ENCODE data around the gene POM121.
"Not testable (repeated sequence)": the region's sequence is repeated elsewhere in the genome, so short reads cannot be mapped to it uniquely, and the experiment has no call there.

Gene POM121

DNA sequence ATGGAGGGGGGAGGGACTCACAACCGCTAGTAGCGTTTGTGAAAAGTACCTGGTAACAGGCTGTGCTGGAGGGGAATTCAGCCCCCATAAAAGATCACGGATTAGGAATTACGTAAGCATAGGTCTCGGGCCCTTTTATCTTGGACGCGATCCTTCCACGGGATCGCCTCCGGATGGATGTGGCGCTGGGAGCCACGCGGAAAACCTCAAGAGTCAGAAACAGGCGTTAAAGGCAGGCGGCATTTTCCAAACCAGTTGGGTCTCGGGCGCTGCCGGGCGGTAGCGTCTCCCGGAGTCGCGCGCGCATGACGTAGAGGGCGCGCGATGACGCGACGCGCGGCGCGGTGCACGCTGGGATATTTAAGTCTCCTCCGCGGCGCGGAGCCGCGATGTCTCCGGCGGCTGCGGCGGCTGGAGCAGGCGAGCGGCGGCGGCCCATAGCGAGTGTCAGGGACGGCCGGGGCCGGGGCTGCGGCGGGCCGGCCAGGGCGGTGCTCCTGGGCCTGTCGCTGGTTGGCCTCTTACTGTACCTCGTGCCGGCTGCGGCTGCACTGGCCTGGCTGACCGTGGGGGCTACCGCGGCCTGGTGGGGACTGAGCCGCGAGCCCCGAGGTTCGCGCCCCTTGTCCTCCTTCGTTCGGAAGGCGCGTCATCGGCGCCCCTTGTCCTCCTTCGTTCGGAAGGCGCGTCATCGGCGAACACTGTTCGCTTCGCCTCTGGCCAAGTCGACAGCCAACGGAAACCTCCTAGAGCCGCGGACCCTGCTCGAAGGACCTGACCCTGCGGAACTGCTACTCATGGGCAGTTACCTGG lies at the start of gene POM121:
POM121 (plus strand) TSS at position 363 of the 813 bp plus-strand sequence; CDS start at position 390, 27 bp downstream.
- ChIA-PET CTCF (no interaction called here), POLR2A (no interaction called here)
- TF ChIP-seq L3MBTL2 (conservative IDR thresholded peaks at IDR 0.05), result peak; percentile 52; the same call in 1 of the 2 replicates
- 0 out of 2 replicates have a peak, but pooled peaks have one; percentile 39 for TF ChIP-seq NFRKB (IDR thresholded peaks at IDR 0.05)
- TF ChIP-seq FOXM1 (IDR thresholded peaks at IDR 0.05; ENCODE audit: borderline replicate concordance), result no peak
- DNase-seq (ENCODE audit: extremely low spot score), result peak; percentile 91

- POLR2A ChIA-PET, CTCF ChIA-PET: not testable (repeated sequence)
- DNase-seq (ENCODE audit: extremely low spot score), result peak; percentile 69
Observed at GRCh38 chr7:72879079-72879736, 45.7 kb upstream of the POM121 start.

- POLR2A ChIA-PET; CTCF ChIA-PET; DNase-seq (ENCODE audit: extremely low spot score): not testable (repeated sequence)
- TF ChIP-seq L3MBTL2 (conservative IDR thresholded peaks at IDR 0.05), result 0 out of 2 replicates have a peak, but pooled peaks have one; percentile 8
Observed at GRCh38 chr7:72879737-72880215, 45.1 kb upstream of the POM121 start.

DNA sequence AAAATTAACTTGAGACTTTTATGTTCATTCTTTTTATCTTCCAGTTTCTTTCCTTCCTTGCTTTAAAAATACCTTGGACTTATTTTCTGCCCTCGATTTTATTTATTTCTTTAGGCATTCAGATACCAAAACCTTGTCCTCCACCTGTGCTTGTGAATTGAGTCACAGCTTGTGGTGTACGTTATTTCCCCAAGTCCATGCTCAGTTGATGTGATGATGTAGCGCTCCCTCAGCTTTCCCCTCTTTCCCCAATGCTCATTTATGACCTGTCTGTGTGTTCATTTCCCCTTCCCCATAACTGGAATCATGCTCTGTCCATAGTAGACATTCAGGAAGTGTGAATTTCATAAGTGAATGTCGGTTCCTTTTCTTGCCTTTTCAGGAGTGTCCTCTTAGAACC lies 33.1 kb upstream of the POM121 start:
- DNase-seq (ENCODE audit: extremely low spot score); CTCF ChIA-PET; POLR2A ChIA-PET: not testable (repeated sequence)

- POLR2A ChIA-PET; CTCF ChIA-PET; DNase-seq (ENCODE audit: extremely low spot score): not testable (repeated sequence)
Observed at GRCh38 chr7:72904740-72905139, 20.2 kb upstream of the POM121 start.

- DNase-seq (ENCODE audit: extremely low spot score); POLR2A ChIA-PET; CTCF ChIA-PET: not testable (repeated sequence)
Observed at GRCh38 chr7:72908422-72908821, 16.5 kb upstream of the POM121 start.

DNA sequence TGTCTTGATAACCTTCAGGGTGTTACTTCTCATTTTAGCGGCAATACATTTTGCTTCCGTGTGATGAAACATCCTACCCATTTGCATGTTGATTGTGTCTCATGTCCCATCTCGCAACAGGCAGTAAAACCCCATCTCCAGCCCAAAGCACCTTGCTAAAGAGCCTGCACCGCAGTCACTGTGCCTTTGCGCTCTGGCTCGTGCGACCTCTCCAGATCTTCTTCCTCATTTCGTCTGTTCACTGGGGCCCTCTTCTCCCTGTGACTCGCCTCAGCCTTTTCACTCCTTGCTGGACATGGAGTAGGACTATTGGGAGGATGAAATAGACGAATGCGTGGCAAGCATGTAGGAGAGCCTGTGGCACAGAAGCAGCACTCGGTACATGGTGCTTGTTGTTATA lies 13.5 kb upstream of the POM121 start:
- DNase-seq (ENCODE audit: extremely low spot score); POLR2A ChIA-PET; CTCF ChIA-PET: not testable (repeated sequence)

DNA sequence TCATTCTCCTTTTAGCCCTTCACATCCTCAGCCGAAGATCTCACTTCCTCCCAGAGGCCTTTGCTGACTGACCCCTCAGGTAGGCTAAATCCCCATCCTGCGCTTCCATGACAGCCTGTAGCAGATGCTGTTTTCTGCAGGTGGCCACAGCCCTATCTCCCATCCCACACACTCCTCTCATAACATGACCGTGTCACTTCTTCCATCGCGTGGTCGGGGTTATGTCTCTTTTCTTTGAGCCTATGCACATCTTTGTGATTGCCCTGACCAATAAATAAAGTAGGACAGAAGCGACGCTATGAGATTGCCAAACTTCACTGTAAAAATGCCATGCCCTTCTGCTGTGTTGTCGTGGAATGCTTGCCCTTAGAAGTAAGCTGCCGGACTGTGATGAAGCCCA lies 11.1 kb upstream of the POM121 start:
- DNase-seq (ENCODE audit: extremely low spot score); CTCF ChIA-PET; POLR2A ChIA-PET: not testable (repeated sequence)

GRCh38 chr7:72914756-72915525 lies 10.0 kb upstream of the POM121 start:
- POLR2A ChIA-PET, result interaction anchor here (0.8 kb wide), 1 partner anchor 87 kb away, joined by 5 read pairs; the partner anchor contains the start of gene TYW1B
- CTCF ChIA-PET, result interaction anchor here (0.7 kb wide), 1 partner anchor 88 kb away, joined by 3 read pairs; no protein-coding TSS in a partner anchor
- peak; percentile 23 for DNase-seq (ENCODE audit: extremely low spot score)

DNA sequence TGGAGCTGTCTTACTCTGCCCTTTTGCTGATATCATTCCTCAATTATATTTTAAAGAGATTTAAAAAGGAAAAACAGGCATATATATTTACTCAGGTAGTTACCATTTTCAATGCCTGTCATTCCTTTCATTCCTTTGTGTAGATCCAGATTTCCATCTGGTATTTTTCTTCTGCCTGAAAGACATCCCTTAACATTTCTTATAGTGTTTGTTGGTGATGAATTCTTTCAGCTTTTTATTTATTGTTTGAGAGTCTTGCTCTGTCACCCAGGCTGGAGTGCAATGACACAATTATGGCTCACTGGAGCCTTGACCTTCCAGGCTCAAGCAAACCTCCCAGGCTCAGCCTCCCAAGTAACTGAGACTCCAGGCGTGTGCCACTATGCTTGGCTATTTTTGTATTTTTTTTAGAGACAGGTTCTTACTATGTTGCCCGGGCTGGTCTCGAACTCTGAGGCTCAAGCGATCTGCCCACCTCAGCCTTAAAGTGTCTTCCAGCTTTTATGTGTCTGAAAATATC lies 5.6 kb upstream of the POM121 start:
- TF ChIP-seq SP1 (IDR thresholded peaks at IDR 0.05) (no peak), ZNF384 (IDR thresholded peaks at IDR 0.05) (no peak), NFRKB (IDR thresholded peaks at IDR 0.05) (no peak)
- TF ChIP-seq, protein P1, sequence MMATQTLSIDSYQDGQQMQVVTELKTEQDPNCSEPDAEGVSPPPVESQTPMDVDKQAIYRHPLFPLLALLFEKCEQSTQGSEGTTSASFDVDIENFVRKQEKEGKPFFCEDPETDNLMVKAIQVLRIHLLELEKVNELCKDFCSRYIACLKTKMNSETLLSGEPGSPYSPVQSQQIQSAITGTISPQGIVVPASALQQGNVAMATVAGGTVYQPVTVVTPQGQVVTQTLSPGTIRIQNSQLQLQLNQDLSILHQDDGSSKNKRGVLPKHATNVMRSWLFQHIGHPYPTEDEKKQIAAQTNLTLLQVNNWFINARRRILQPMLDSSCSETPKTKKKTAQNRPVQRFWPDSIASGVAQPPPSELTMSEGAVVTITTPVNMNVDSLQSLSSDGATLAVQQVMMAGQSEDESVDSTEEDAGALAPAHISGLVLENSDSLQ (IDR thresholded peaks at IDR 0.05), result no peak
- CTCF ChIA-PET, result interaction anchor here (0.6 kb wide), 1 partner anchor 92 kb away, joined by 4 read pairs; no protein-coding TSS in a partner anchor
- POLR2A ChIA-PET, result no interaction called here
- no peak for DNase-seq (ENCODE audit: extremely low spot score)

DNA sequence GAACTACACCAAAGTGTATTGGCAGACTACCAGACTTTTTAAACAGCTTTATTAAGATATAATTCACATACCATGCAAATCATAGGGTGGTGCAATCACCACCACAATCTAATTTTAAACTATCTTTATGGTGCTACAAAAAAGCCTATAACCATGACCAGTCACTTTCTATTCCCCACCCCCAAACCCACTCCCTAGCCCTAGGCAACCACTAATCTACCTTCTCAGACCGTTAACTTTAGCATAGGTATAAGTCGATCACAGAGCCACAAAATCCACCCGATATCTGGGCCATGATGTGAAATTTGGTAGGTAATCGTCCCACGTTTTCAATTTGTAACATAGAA lies 536 bp upstream of the POM121 start:
- POLR2A ChIA-PET, result no interaction called here
- TF ChIP-seq FOXM1 (IDR thresholded peaks at IDR 0.05; ENCODE audit: borderline replicate concordance) (no peak), HDGF (IDR thresholded peaks at IDR 0.05; ENCODE audit: borderline replicate concordance) (no peak), SP1 (IDR thresholded peaks at IDR 0.05) (no peak), LEF1 (IDR thresholded peaks at IDR 0.05; ENCODE audit: borderline replicate concordance) (no peak), BHLHE40 (IDR thresholded peaks at IDR 0.05; ENCODE audit: borderline replicate concordance) (no peak), ARNT (IDR thresholded peaks at IDR 0.05) (no peak), ELF4 (IDR thresholded peaks at IDR 0.05) (no peak), TARDBP (IDR thresholded peaks at IDR 0.05) (no peak)
- CTCF ChIA-PET, result no interaction called here
- DNase-seq (ENCODE audit: extremely low spot score), result no peak
